Erythroblast (primary cell): Measurements from ENCODE around the gene CCSER1.

ENCODE experiments used
- DNase-seq, 2 experiments: peaks; one replicate each; lab custom pipeline; 2025; lab: John Stamatoyannopoulos, UW
- GATA1 ChIP-seq: IDR thresholded peaks from 2 replicates; pipeline ENCODE4 v1.6.1; 2011; ENCODE audit warnings: low read depth, mild to moderate bottlenecking, control low read depth, low read length, moderate library complexity
- POLR2A ChIP-seq: IDR thresholded peaks from 2 replicates; pipeline ENCODE4 v1.6.1; 2011; ENCODE audit warnings: mild to moderate bottlenecking, low read length

Gene CCSER1

DNA sequence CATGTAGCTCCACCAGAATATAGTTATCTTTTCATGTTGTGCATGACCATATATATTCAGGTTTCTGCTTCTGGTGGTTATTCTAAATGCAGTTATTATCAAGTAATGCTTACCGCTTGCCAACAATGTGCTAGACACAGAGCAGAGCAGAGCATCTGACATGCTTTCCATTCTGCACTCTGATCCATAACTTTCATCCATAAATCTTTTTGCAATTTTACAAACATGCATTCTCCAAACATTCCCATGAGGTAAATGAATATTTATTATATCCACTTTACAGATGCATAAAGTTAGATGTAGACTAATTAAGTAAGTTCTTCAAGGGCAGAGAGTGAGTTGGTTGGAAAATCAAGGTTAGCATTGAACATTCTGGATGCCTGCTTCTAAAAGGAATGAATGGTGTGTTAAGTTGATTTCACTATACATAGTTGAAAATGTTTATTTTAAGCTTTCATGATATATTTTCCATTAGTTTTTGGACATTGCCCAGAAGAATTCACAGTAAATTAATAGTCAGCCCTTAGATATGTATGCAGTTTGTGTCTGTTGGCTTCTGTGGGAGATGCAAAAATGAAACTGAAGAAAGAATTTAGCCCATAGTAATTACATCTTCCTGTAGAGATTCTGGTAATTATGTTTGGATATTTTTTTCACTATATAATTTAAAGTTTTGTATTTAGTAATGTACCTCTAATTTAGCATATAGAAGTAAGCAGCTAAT, 867.8 kb downstream of the CCSER1 start:
- DNase-seq: no peak
- no peak for TF ChIP-seq POLR2A
- TF ChIP-seq GATA1: no peak

DNA sequence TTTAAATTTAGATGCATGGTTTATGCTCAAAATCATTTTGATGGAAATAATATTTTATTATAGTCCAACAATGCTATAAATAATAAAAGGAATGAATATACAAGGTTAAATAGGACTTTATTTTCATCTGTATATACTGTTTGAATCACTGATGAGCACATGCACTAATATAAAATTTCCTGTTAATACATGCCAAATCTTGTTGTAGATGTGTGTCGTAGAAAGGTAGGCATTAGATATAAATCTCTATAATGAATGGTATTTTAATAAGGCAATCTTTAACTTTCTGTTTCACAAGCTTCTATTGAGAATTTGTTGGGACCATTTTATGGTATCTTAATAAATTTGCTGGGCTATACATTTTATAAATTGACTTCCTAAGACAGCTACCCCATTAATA, 868.8 kb downstream of the CCSER1 start:
- TF ChIP-seq POLR2A (no peak), GATA1 (no peak)
- no peak for DNase-seq

DNA sequence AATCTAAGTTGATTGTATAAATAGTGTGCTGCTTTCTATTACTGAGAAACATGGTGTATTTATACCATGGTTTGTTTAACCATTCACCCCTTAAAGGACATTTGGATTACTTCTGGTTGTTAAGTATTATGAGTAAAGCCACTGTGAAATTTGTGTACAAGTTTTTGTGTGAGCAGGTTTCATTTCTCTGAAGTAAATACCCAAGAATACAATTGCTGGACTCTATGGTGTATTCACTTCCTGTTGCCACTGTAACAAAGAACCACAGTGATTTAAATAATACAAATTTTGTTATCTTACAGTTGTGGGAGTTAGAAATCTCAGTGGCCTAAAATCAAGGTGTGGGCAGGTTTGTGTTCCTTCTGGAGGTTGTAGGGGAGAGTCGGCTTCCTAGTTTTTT, 869.6 kb downstream of the CCSER1 start:
- TF ChIP-seq POLR2A: no peak
- TF ChIP-seq GATA1: no peak

DNA sequence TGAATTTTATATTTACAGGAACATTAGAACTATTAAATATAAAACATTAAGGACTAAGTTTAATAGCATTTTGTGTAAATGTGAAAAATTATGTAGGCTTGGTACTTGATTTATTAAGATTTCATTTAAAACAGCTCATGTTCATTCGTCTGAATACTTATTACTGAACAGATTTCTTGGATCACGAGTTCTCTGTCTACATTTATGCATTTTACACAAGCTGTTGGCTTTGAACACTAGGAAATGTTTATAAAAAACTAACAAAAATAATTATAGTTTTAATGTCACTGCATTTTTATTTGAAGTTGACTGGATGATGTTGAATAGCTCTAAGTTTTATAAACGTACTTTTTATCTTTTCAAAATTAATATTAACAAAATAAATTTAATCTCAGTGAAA, 888.7 kb downstream of the CCSER1 start:
- no peak for DNase-seq
- TF ChIP-seq GATA1: no peak
- TF ChIP-seq POLR2A: no peak

More for the DNA sequence above, 869.6 kb downstream of the CCSER1 start:
- no peak for DNase-seq

DNA sequence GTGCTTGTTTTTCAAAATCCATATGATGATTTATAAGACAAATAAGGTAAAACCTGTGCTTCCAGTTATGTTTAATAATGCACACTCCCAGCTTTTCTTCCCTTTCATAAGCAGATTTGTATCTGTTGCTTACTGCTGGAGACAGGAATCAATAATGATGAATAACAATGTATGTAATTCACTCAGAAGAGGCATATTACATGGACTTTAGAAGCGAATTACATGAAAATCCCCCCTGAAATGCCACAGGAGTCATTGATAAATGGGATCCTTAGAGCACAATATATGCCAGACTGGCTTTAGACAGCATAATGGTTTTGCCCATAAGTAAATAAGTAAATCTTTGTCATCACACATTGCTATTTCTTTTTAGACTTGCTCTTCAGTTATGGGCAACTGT, 892.3 kb downstream of the CCSER1 start:
- DNase-seq: no peak
- no peak for TF ChIP-seq GATA1
- no peak for TF ChIP-seq POLR2A

DNA sequence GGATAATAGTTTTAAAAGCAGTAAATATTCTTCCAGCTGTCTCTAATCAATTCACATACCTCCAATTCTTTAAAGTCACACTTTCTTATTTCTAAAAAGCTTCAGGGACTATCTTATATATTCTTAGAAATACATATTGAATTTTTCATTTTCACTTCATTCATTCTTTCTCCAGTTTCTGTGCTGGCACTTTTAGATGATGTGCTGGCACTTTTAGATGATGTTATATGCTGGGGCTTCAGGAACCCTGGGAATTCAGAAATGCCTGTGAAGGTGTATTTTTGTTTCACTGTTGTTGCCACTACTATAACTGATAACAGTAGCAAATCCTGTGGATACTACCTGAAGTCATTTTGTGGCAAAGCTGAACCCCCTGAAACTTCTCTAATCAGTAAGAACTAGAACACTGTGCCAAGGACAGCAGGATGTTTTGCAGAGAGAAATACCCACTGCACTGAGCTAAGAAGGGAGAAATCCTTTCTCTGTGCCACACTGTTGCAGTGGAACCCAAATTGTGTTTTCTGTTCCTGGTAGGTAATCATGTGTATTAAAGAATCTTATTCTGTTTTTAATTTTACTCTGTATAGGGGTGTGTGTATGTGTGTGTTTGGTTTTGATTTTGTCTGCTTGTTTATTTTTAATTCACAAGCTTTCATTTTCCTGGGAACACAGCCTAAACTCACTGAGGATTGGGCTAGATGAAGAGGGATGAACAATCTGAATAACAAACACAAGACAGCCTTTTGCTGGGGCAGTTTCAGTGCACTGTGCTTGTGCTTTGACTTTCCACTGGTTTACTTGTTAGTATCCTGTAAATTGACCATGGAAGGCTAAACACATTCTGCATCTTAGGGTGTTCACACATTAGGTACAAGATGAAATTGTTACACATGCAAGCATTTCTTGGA, 898.3 kb downstream of the CCSER1 start:
- TF ChIP-seq GATA1: no peak
- no peak for TF ChIP-seq POLR2A
- no peak for DNase-seq

DNA sequence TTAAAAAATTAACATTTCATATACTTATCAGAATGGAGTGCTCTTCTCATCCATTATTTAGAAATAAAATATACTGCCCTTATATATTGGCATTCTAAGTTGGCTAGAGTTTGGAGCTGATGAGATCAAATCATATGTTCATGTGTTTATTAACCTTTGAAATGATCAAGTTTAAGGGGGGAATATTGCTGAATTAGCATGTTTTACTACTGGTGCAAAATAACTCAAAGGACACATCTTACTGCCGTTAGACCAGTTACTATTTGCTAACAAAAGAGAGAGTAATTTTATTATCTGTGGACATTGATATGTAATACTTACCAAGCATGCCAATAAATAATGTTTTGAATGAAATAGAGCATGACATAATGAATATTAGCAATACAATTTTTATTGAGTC, 901.0 kb downstream of the CCSER1 start:
- TF ChIP-seq GATA1 (no peak), POLR2A (no peak)
- no peak for DNase-seq

DNA sequence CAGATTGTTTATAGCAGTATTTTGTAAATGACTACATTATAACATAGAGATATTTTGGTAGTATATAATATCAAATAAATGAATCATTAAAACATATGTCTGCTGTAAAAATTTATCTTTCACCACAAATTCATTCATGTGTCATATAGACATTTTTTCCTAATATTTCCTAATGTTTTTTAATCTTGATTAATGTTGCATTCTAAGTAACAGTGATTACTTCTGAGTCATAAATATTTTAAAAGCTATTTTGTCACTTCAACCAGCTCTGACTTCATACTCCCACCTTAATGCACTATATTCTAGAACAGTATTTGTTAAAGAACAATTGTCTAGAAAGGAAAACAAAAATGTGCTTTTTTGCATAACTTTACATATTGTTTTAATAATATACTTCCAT, 904.6 kb downstream of the CCSER1 start:
- no peak for DNase-seq
- TF ChIP-seq GATA1: no peak
- no peak for TF ChIP-seq POLR2A

DNA sequence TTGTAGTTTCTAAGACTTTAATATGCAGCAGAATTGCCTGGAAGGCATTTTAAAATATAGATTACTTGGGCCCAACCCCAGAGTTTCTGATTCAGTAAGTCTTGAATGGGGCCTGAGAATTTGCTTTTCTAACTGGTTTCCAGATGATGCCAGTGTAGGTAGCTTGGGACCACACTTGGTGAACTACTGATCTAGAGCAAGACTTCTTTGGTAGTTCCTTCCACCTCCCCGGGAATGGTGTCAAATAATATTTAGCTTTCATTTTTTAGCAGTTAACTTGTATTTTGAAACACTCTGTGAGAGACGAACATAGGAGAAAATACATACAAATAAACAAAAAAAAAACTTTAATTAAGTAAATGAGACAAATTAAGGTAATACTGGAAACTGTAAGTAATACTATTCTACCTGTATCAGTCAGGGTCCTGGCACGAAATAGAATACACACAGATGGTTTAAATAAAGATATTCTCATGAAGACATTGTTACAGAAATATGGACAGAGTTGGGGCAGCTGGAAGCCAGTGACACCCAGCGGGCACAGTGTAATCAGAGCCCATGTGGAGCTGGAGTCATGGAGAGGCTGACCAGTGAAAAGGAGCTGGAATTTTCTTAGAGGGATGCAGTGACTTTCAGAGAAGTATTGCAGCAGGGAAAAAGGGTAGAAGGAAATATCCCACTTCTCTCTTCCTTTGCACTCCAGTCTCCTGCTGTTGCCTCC, 905.7 kb downstream of the CCSER1 start:
- DNase-seq: no peak
- TF ChIP-seq POLR2A (no peak), GATA1 (no peak)

DNA sequence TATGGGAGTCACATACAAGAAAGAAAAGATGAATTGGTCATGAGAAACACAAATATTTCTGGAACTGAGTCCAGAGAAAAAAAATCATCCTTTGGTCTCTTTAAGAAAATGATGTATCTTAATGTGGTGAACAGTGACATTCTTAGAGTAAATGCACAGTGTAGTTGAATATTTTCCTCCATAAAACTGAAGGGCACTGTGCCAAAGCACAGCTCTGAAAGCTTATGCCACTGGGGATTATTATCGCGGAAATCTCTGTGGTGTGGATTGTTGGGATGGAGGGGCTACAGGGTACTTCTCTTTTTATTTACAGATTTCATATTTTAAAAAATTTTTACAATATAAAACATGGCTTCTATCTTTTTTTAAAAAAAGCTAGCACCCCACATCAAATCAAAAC, 908.1 kb downstream of the CCSER1 start:
- no peak for TF ChIP-seq GATA1
- TF ChIP-seq POLR2A: no peak
- DNase-seq: no peak

DNA sequence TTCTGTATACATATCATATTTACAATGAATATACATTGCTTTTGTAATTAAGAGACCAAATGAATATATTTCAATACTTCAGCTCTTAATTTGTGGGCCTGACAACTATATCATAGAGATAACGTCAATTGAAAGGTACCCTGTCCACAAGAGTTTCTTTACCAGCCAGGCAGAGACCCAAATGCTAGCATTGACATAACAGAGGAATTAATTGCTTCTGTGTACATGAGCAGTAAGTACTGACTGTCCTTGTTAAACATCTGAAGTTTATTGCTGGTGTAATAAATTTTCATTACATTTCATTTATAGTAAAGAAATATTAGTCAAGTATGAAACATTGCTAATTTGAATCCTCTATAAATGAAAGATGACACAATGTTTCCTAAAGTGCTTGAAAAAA, 910.8 kb downstream of the CCSER1 start:
- DNase-seq: no peak
- TF ChIP-seq GATA1: no peak
- TF ChIP-seq POLR2A: no peak

DNA sequence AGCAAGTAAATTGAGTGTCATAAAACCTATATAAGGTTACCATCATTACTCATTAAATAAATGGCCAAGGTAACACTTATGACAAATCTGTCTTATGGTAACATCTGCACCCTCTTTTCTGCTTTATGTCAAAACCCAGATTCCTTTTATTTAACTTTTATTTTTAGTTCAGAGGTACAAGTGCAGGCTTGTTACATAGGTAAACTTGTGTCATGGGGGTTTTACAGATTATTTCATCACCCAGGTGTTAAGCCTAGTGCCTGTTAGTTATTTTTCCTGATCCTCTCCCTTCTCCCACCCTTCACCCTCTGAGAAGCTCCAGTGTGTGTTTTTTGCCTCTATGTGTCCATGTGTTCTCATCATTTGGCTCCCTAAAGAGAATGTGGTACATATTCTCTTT, 930.7 kb downstream of the CCSER1 start:
- TF ChIP-seq GATA1: no peak
- no peak for TF ChIP-seq POLR2A
- DNase-seq: no peak

DNA sequence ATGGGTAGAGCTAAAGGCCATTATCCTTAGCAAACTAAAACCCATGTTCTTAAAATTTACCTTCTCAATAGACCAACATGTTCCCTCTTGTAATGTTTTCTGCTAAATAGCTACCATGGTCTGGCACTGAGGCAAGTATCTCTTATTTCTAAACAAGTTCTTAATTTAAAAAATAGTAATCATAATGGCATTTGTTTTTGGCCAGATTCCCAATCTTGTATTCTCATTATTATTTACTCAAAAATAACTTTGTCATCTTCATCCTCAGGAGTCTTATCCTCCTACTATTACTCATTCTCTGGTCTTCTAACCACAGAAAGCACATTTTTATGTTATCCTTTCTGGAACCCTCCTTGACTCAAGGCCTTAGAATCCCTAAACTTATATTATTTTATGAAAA, 931.2 kb downstream of the CCSER1 start:
- DNase-seq: no peak
- TF ChIP-seq POLR2A (no peak), GATA1 (no peak)
